Measurements from ENCODE around the gene NRBF2. TPM values are rescaled to one million over a fixed set of nuclear protein-coding genes. Genes with fewer than 3 reads are reported as not detected.
A peak's percentile ranks its signal among the peaks of the same experiment; 100 is the strongest.

The NRBF2 gene
- total RNA-seq, 1 donor, result 35.1 TPM

DNA sequence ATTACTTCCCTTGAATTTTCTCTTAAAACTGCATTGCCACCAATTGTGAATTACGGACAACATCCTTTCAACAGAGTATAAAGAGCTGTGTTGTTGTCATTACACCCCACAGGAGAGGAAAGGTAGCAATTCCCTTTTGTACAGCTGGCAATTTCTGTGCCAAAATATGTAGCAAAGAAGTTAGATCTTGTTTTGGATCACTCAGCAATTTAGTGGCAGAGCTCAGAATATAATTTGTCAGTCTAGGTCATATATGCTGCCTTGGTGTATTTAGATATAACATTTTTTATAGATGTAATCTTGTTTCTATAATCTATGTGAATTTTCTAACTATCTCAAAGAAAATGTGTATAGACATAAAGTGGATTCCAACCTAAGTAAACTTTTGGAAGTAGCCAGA is 38.8 kb downstream of the NRBF2 start:
- no peak overlapping the region for H3K27ac ChIP-seq (ENCODE audit: low read depth, low read length)
- H2AFZ ChIP-seq (ENCODE audit: low read length), result no peak overlapping the region
- H3K9me3 ChIP-seq (ENCODE audit: low read depth, low read length), result no peaks in the 10 kb centered on the region
- TF ChIP-seq, protein P1, sequence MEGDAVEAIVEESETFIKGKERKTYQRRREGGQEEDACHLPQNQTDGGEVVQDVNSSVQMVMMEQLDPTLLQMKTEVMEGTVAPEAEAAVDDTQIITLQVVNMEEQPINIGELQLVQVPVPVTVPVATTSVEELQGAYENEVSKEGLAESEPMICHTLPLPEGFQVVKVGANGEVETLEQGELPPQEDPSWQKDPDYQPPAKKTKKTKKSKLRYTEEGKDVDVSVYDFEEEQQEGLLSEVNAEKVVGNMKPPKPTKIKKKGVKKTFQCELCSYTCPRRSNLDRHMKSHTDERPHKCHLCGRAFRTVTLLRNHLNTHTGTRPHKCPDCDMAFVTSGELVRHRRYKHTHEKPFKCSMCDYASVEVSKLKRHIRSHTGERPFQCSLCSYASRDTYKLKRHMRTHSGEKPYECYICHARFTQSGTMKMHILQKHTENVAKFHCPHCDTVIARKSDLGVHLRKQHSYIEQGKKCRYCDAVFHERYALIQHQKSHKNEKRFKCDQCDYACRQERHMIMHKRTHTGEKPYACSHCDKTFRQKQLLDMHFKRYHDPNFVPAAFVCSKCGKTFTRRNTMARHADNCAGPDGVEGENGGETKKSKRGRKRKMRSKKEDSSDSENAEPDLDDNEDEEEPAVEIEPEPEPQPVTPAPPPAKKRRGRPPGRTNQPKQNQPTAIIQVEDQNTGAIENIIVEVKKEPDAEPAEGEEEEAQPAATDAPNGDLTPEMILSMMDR (IDR thresholded peaks at IDR 0.05; ENCODE audit: extremely low read depth, low read depth, low read length), result no peak
- H3K27me3 ChIP-seq (ENCODE audit: insufficient read depth, low read length), result no peaks in the 10 kb centered on the region
- peaks cover 45% of the 10 kb centered on the region for H3K36me3 ChIP-seq (ENCODE audit: insufficient read depth, low read length)
- H3K79me2 ChIP-seq (ENCODE audit: insufficient read depth, low read length), result peaks cover 4% of the 10 kb centered on the region
- H3K4me1 ChIP-seq (ENCODE audit: insufficient read depth, low read length), result no peaks in the 10 kb centered on the region
- DNase-seq (ENCODE audit: insufficient read length, low spot score, missing footprints), result peak; percentile 34
- H3K4me2 ChIP-seq (ENCODE audit: insufficient read depth, low read length), result no peak overlapping the region
- no peak overlapping the region for H3K4me3 ChIP-seq (ENCODE audit: insufficient read depth, low read length)
- no peaks in the 10 kb centered on the region for H4K20me1 ChIP-seq (ENCODE audit: insufficient read depth, low read length)

DNA sequence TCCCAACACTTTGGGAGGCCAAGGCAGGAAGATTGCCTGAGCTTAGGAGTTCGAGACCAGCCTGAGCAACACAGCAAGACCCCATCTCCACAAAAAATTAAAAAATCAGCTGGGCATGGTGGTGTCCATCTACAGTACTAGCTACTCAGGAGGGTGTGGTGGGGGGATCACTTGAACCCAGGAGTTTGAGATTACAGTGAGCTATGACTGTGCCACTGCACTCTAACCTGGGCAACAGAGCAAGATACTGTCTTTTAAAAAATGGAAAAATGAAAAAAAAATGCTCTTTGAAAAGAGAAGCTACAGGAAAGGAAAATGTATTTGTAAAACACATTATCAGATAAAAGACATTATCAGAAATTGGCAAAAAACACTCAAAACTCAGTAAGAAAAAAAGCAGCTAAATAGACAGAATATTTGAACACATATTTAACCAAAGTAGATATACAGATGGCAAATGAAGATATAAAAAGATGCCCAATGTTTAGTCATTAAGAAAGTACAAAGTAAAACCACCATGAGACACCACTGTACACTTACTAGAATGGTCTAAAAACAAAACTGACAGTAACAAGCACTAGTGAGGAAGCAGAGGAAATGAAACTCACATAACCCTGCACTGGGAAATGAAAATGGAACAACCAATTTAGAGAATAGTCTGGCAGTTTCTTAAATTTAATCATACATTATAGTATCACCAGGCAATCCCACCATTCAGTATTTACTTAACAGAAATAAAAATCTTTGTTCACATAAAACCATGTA is 40.5 kb downstream of the NRBF2 start:
- DNase-seq (ENCODE audit: insufficient read length, low spot score, missing footprints), result no peak
- TF ChIP-seq, protein P1 (IDR thresholded peaks at IDR 0.05; ENCODE audit: extremely low read depth, low read depth, low read length), result no peak
- H3K79me2 ChIP-seq (ENCODE audit: insufficient read depth, low read length), result peaks cover 4% of the 10 kb centered on the region
- no peaks in the 10 kb centered on the region for H3K27me3 ChIP-seq (ENCODE audit: insufficient read depth, low read length)
- peaks cover 58% of the 10 kb centered on the region for H3K36me3 ChIP-seq (ENCODE audit: insufficient read depth, low read length)
- no peaks in the 10 kb centered on the region for H4K20me1 ChIP-seq (ENCODE audit: insufficient read depth, low read length)
- H3K4me1 ChIP-seq (ENCODE audit: insufficient read depth, low read length), result no peaks in the 10 kb centered on the region
- H3K4me3 ChIP-seq (ENCODE audit: insufficient read depth, low read length), result no peak overlapping the region
- H2AFZ ChIP-seq (ENCODE audit: low read length), result no peak overlapping the region
- no peak overlapping the region for H3K27ac ChIP-seq (ENCODE audit: low read depth, low read length)
- no peak overlapping the region for H3K4me2 ChIP-seq (ENCODE audit: insufficient read depth, low read length)
- no peaks in the 10 kb centered on the region for H3K9me3 ChIP-seq (ENCODE audit: low read depth, low read length)

DNA sequence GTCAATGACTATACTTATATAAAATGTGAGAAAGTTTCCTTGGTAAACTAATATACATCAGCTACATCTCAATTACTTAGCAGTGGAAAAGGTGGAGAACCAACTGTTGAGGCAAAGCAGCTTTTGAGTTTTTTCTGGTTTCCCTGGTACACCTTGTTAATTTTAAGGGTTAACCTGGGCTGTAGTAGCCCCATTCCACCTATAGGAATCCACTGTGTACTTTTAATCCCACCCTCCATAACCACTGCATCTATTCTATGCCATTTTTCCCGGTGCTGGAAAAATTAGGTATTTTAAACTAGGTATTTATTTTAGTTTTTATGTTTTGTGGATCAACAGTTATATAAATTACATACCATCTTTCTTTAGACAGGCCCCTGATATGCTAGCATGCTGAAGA is 42.4 kb downstream of the NRBF2 start:
- Histone ChIP-seq H3K27me3 (ENCODE audit: insufficient read depth, low read length) (no peaks in the 10 kb centered on the region), H3K79me2 (ENCODE audit: insufficient read depth, low read length) (peaks cover 4% of the 10 kb centered on the region), H3K4me3 (ENCODE audit: insufficient read depth, low read length) (no peak overlapping the region), H3K36me3 (ENCODE audit: insufficient read depth, low read length) (peaks cover 54% of the 10 kb centered on the region), H3K27ac (ENCODE audit: low read depth, low read length) (no peak overlapping the region), H3K4me2 (ENCODE audit: insufficient read depth, low read length) (no peak overlapping the region), H2AFZ (ENCODE audit: low read length) (no peak overlapping the region), H3K4me1 (ENCODE audit: insufficient read depth, low read length) (no peaks in the 10 kb centered on the region), H3K9me3 (ENCODE audit: low read depth, low read length) (no peaks in the 10 kb centered on the region), H4K20me1 (ENCODE audit: insufficient read depth, low read length) (no peaks in the 10 kb centered on the region)
- no peak for DNase-seq (ENCODE audit: insufficient read length, low spot score, missing footprints)
- TF ChIP-seq, protein P1 (IDR thresholded peaks at IDR 0.05; ENCODE audit: extremely low read depth, low read depth, low read length), result no peak

GRCh38 chr10:63192826-63193225 is 59.7 kb downstream of the NRBF2 start:
- peaks cover 3% of the 10 kb centered on the region for H4K20me1 ChIP-seq (ENCODE audit: insufficient read depth, low read length)
- no peak overlapping the region for H3K4me2 ChIP-seq (ENCODE audit: insufficient read depth, low read length)
- H3K36me3 ChIP-seq (ENCODE audit: insufficient read depth, low read length), result peaks cover 59% of the 10 kb centered on the region
- H3K27me3 ChIP-seq (ENCODE audit: insufficient read depth, low read length), result no peaks in the 10 kb centered on the region
- H2AFZ ChIP-seq (ENCODE audit: low read length), result no peak overlapping the region
- no peak overlapping the region for H3K4me3 ChIP-seq (ENCODE audit: insufficient read depth, low read length)
- H3K79me2 ChIP-seq (ENCODE audit: insufficient read depth, low read length), result peaks cover 11% of the 10 kb centered on the region
- DNase-seq (ENCODE audit: insufficient read length, low spot score, missing footprints), result no peak
- H3K27ac ChIP-seq (ENCODE audit: low read depth, low read length), result no peak overlapping the region
- H3K4me1 ChIP-seq (ENCODE audit: insufficient read depth, low read length), result peaks cover 15% of the 10 kb centered on the region
- H3K9me3 ChIP-seq (ENCODE audit: low read depth, low read length), result no peaks in the 10 kb centered on the region
- TF ChIP-seq, protein P1 (IDR thresholded peaks at IDR 0.05; ENCODE audit: extremely low read depth, low read depth, low read length), result no peak

All from osteoblast (primary cell).